CD4-positive, alpha-beta T cell (primary cell): ENCODE results near the gene CD74. TPM values are rescaled to one million over a fixed set of nuclear protein-coding genes. Genes with fewer than 3 reads are reported as not detected.

Experiments used
- ATAC-seq: fragments of 200-7000 bp; cut with Tn5 transposase; one replicate; pipeline ENCODE4 v1.10.0; 2022; ENCODE audit warnings: mild to moderate bottlenecking; ENCODE audit not compliant: poor library complexity
- CTCF ChIA-PET: fragments of 350-600 bp; sonication (Branson Sonifier 250); formaldehyde crosslinking; loops from one replicate; lab custom pipeline; 2021; ENCODE audit warnings: antibody characterized with exemption, inconsistent platforms; lab: Charles Lee
- POLR2A ChIA-PET: fragments of 350-600 bp; sonication (Branson Sonifier 250); formaldehyde crosslinking; loops from one replicate; lab custom pipeline; 2021; ENCODE audit warnings: antibody characterized with exemption, inconsistent platforms; lab: Charles Lee
- DNase-seq, 14 experiments: peaks; one replicate each; pipeline ENCODE4 v3.0.0-alpha.2; 2013 to 2020; ENCODE audit warnings: mixed read lengths in 2 of 14
- H3K27ac ChIP-seq, 2 donors: one replicate each; pipeline versions ENCODE4 v1.5.1 to v1.7.0; 2013; ENCODE audit warnings: low read length in 2 of 2, low read depth in 1 of 2, mild to moderate bottlenecking in 1 of 2
- H3K27me3 ChIP-seq, 2 experiments: 1 replicate in 1 of 2; 2 replicates in 1 of 2; pipeline versions ENCODE4 v1.6.1 to v1.7.0; 2013; ENCODE audit warnings: low read length in 2 of 2, control low read depth in 1 of 2, mild to moderate bottlenecking in 1 of 2, moderate library complexity in 1 of 2; ENCODE audit not compliant: insufficient read depth in 2 of 2, control insufficient read depth in 1 of 2
- H3K36me3 ChIP-seq: one replicate; pipeline ENCODE4 v1.6.1; 2013; ENCODE audit warnings: low read length, control low read depth; ENCODE audit not compliant: insufficient read depth
- H3K4me1 ChIP-seq: one replicate; pipeline ENCODE4 v1.6.1; 2013; ENCODE audit warnings: low read length, control low read depth; ENCODE audit not compliant: insufficient read depth
- H3K4me3 ChIP-seq: one replicate; pipeline ENCODE4 v1.5.1; 2013; ENCODE audit warnings: mild to moderate bottlenecking, low read length, moderate library complexity
- H3K9me3 ChIP-seq, 2 experiments: 1 replicate in 1 of 2; 2 replicates in 1 of 2; pipeline versions ENCODE4 v1.6.1 to v1.7.0; 2013; ENCODE audit warnings: low read length in 2 of 2, mild to moderate bottlenecking in 2 of 2, control low read depth in 1 of 2, moderate library complexity in 1 of 2; ENCODE audit not compliant: control insufficient read depth in 1 of 2, insufficient read depth in 1 of 2
- H3K27ac Mint-ChIP-seq: one replicate; pipeline ENCODE4 v1.8.0; 2020; ENCODE audit warnings: mixed read lengths
- H3K27me3 Mint-ChIP-seq: one replicate; pipeline ENCODE4 v1.8.0; 2021; ENCODE audit warnings: mixed read lengths
- H3K36me3 Mint-ChIP-seq: one replicate; pipeline ENCODE4 v1.8.0; 2021; ENCODE audit warnings: low read depth, mixed read lengths
- H3K4me1 Mint-ChIP-seq: one replicate; pipeline ENCODE4 v1.8.0; 2021; ENCODE audit warnings: low read depth, mixed read lengths
- H3K4me3 Mint-ChIP-seq: one replicate; pipeline ENCODE4 v1.8.0; 2020; ENCODE audit warnings: mild to moderate bottlenecking, mixed read lengths
- H3K9me3 Mint-ChIP-seq: one replicate; pipeline ENCODE4 v1.8.0; 2020; ENCODE audit warnings: mixed read lengths
- CTCF ChIP-seq: fragments of 200-600 bp; IDR thresholded peaks from one replicate; pipeline ENCODE4 v1.8.0; 2022; ENCODE audit warnings: antibody characterized with exemption, mild to moderate bottlenecking
- intact Hi-C, 2 experiments: fragments of 100-400 bp; cut with DNase I in 1 of 2; cut with micrococcal nuclease in 1 of 2; formaldehyde crosslinking; loops; one replicate each; pipeline versions ENCODE4 v1.15.1 to v1.9.0; 2023 to 2025; cut with DNase I, micrococcal nuclease
- total RNA-seq, 174 experiments: library from RNA in 2 of 174; stranded (reverse) in 2 of 174; gene quantifications; one replicate each; pipeline ENCODE4 v1.2.3 and lab custom pipeline; 2021 to 2026

CD74 gene
- total RNA-seq, 2 experiments from 2014 or later = 299 to 303 TPM

- no peaks in the 10 kb centered on the region for H3K9me3 ChIP-seq
- peaks cover 28% of the 10 kb centered on the region for H3K4me1 ChIP-seq
- no peaks in the 10 kb centered on the region for H3K27me3 ChIP-seq
- Mint-ChIP-seq H3K36me3 (peaks cover 23% of the 10 kb centered on the region), H3K27ac (peak within 1 kb of the TSS; percentile 73), H3K4me3 (peak within 1 kb of the TSS; percentile 89), H3K9me3 (no peaks in the 10 kb centered on the region), H3K4me1 (peaks cover 47% of the 10 kb centered on the region), H3K27me3 (no peaks in the 10 kb centered on the region)
- peak within 1 kb of the TSS; percentile 86 for H3K4me3 ChIP-seq
- intact Hi-C loops = loop anchor here (1.0 to 10.0 kb wide), 11 partner anchors 75 to 1415 kb away; partner anchors contain the start of genes G3BP1 (in 2 of the 2), CSNK1A1 (in 1 of the 2), GM2A (in 1 of the 2) and GRPEL2 (in 1 of the 2)
- H3K36me3 ChIP-seq = peaks cover 22% of the 10 kb centered on the region
- H3K27ac ChIP-seq = peak within 1 kb of the TSS in 1 of 2 donors; percentile 46
- POLR2A ChIA-PET = interaction anchor here (1.8 to 2.8 kb wide), 3 partner anchors 53 to 93 kb away, joined by 8 to 16 read pairs (median 9); partner anchors contain the start of gene CD74
- CTCF ChIA-PET = interaction anchor here (1.2 kb wide), 1 partner anchor 92 kb away, joined by 3 read pairs; no protein-coding TSS in a partner anchor
- DNase-seq (peak; percentile 93 to 98 (median 97)), ATAC-seq (peak; percentile 98)
- TF ChIP-seq CTCF = no peak
Observed at GRCh38 chr5:150357326-150358260, 55.1 kb downstream of the CD74 start, which contains the start of gene TCOF1. TCOF1 (plus strand) TSS chr5:150357697; CDS start chr5:150357747, 50 bp downstream.

- POLR2A ChIA-PET = interaction anchor here (1.8 to 2.8 kb wide), 3 partner anchors 54 to 94 kb away, joined by 8 to 16 read pairs (median 9); partner anchors contain the start of gene CD74
- DNase-seq = no peak
- H3K36me3 Mint-ChIP-seq = peaks cover 14% of the 10 kb centered on the region
Observed at GRCh38 chr5:150356575-150357294, 56.0 kb downstream of the CD74 start.

More at GRCh38 chr5:150356575-150357294, 56.0 kb downstream of the CD74 start:
- no peak for TF ChIP-seq CTCF
- no peaks in the 10 kb centered on the region for H3K9me3 Mint-ChIP-seq
- H3K27ac Mint-ChIP-seq = peak overlapping the region; percentile 73
- H3K27me3 ChIP-seq = no peaks in the 10 kb centered on the region
- no peak for ATAC-seq
- peak overlapping the region; percentile 86 for H3K4me3 ChIP-seq
- CTCF ChIA-PET = interaction anchor here (1.2 kb wide), 1 partner anchor 93 kb away, joined by 3 read pairs; no protein-coding TSS in a partner anchor
- peaks cover 38% of the 10 kb centered on the region for H3K4me1 Mint-ChIP-seq
- H3K27me3 Mint-ChIP-seq = no peaks in the 10 kb centered on the region
- H3K4me3 Mint-ChIP-seq = peak overlapping the region; percentile 87
- intact Hi-C loops = loop anchor here (2.0 to 10.0 kb wide), 10 partner anchors 76 to 1416 kb away; partner anchors contain the start of genes G3BP1 (in 2 of the 2), CSNK1A1 (in 1 of the 2), GM2A (in 1 of the 2) and GRPEL2 (in 1 of the 2)
- no peaks in the 10 kb centered on the region for H3K9me3 ChIP-seq
- H3K27ac ChIP-seq = peak overlapping the region in 1 of 2 donors; percentile 46
- peaks cover 13% of the 10 kb centered on the region for H3K36me3 ChIP-seq
- H3K4me1 ChIP-seq = peaks cover 28% of the 10 kb centered on the region
